SU-DHL-6 (cell line): ENCODE measurements around the gene CR1.

Source experiments
- H2AFZ ChIP-seq: fragments of 200-600 bp; sonication (generic); 2 replicates; pipeline ENCODE4 v1.6.1; 2014; ENCODE audit warnings: low read depth, mild to moderate bottlenecking, moderate library complexity, mixed read lengths, antibody characterized with exemption, low read length; ENCODE audit not compliant: severe bottlenecking
- H3F3A ChIP-seq: fragments of 200-600 bp; shearing (Covaris generic); 2 replicates; pipeline ENCODE4 v1.6.0; 2016; ENCODE audit warnings: antibody characterized with exemption, mild to moderate bottlenecking; ENCODE audit not compliant: insufficient read depth
- H3K27ac ChIP-seq: fragments of 200-600 bp; sonication (generic); 2 replicates; pipeline ENCODE4 v1.5.1; 2016; ENCODE audit warnings: low read depth, mild to moderate bottlenecking, low read length, moderate library complexity, mixed read lengths
- H3K27me3 ChIP-seq: fragments of 200-600 bp; sonication (generic), shearing (Covaris generic); 2 replicates; pipeline ENCODE4 v1.6.0; 2014; ENCODE audit warnings: mild to moderate bottlenecking, low read length
- H3K36me3 ChIP-seq: fragments of 200-600 bp; sonication (generic); 2 replicates; pipeline ENCODE4 v1.6.1; 2014; ENCODE audit warnings: mild to moderate bottlenecking, low read length, mixed read lengths
- H3K4me2 ChIP-seq: fragments of 300-600, 200-600 bp; shearing (Covaris generic), sonication (generic); 2 replicates; pipeline ENCODE4 v1.6.0; 2014; ENCODE audit warnings: low read length, low read depth, mild to moderate bottlenecking; ENCODE audit not compliant: poor library complexity, severe bottlenecking
- H3K4me3 ChIP-seq: fragments of 200-600 bp; sonication (generic); 2 replicates; pipeline ENCODE4 v1.5.1; 2014; ENCODE audit warnings: antibody characterized with exemption, low read length, mild to moderate bottlenecking, mixed read lengths; ENCODE audit not compliant: insufficient read depth, poor library complexity, severe bottlenecking
- H3K79me2 ChIP-seq: fragments of 200-600 bp; sonication (generic); 2 replicates; pipeline ENCODE4 v1.6.1; 2014; ENCODE audit warnings: mild to moderate bottlenecking, low read length, moderate library complexity; ENCODE audit not compliant: insufficient read depth
- H3K9ac ChIP-seq: fragments of 200-600 bp; sonication (generic); 2 replicates; pipeline ENCODE4 v1.7.0; 2014; ENCODE audit warnings: mild to moderate bottlenecking, low read length
- H3K9me2 ChIP-seq: fragments of 200-600 bp; sonication (generic); replicated peaks from 2 replicates; pipeline ENCODE4 v1.6.1; 2014; ENCODE audit warnings: low read length; ENCODE audit not compliant: insufficient read depth
- H3K9me3 ChIP-seq: fragments of 200-600 bp; sonication (generic); 2 replicates; pipeline ENCODE4 v1.6.1; 2014; ENCODE audit warnings: low read length, mixed read lengths; ENCODE audit not compliant: insufficient read depth
- H4K20me1 ChIP-seq: fragments of 200-600 bp; sonication (generic); 2 replicates; pipeline ENCODE4 v1.6.1; 2014; ENCODE audit warnings: low read depth, mild to moderate bottlenecking, antibody characterized with exemption, low read length, moderate library complexity, mixed read lengths
- EZH2phosphoT487 ChIP-seq: fragments of 200-600 bp; sonication (generic), shearing (Covaris generic); conservative IDR thresholded peaks from 2 replicates; pipeline ENCODE4 v1.6.1; 2018; ENCODE audit warnings: mild to moderate bottlenecking, antibody characterized with exemption, low read length, moderate library complexity, mixed read lengths
- TF ChIP-seq, protein P1 (sequence below): fragments of 200-600 bp; sonication (generic); IDR thresholded peaks from one replicate; pipeline ENCODE4 v1.5.1; 2017; ENCODE audit warnings: antibody characterized with exemption, mild to moderate bottlenecking, low read length, moderate library complexity; ENCODE audit not compliant: insufficient read depth, poor library complexity, severe bottlenecking

Gene CR1

GRCh38 chr1:207510444-207510843 lies 14.5 kb downstream of the CR1 start:
- no peak for TF ChIP-seq EZH2phosphoT487
- TF ChIP-seq, protein P1, sequence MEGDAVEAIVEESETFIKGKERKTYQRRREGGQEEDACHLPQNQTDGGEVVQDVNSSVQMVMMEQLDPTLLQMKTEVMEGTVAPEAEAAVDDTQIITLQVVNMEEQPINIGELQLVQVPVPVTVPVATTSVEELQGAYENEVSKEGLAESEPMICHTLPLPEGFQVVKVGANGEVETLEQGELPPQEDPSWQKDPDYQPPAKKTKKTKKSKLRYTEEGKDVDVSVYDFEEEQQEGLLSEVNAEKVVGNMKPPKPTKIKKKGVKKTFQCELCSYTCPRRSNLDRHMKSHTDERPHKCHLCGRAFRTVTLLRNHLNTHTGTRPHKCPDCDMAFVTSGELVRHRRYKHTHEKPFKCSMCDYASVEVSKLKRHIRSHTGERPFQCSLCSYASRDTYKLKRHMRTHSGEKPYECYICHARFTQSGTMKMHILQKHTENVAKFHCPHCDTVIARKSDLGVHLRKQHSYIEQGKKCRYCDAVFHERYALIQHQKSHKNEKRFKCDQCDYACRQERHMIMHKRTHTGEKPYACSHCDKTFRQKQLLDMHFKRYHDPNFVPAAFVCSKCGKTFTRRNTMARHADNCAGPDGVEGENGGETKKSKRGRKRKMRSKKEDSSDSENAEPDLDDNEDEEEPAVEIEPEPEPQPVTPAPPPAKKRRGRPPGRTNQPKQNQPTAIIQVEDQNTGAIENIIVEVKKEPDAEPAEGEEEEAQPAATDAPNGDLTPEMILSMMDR = no peak
- no peak overlapping the region for H2AFZ ChIP-seq
- H3K4me2 ChIP-seq = no peak overlapping the region
- H3K36me3 ChIP-seq = no peaks in the 10 kb centered on the region
- H4K20me1 ChIP-seq = no peaks in the 10 kb centered on the region
- H3K9ac ChIP-seq = no peak overlapping the region
- H3K9me3 ChIP-seq = no peaks in the 10 kb centered on the region
- no peaks in the 10 kb centered on the region for H3K79me2 ChIP-seq
- H3K27me3 ChIP-seq = no peaks in the 10 kb centered on the region
- no peaks in the 10 kb centered on the region for H3K9me2 ChIP-seq
- no peaks in the 10 kb centered on the region for H3F3A ChIP-seq
- H3K27ac ChIP-seq = no peak overlapping the region
- H3K4me3 ChIP-seq = no peak overlapping the region

- H3K27me3 ChIP-seq = no peaks in the 10 kb centered on the region
- H3K27ac ChIP-seq = no peak overlapping the region
- H3K9me2 ChIP-seq = no peaks in the 10 kb centered on the region
- H3K4me2 ChIP-seq = no peak overlapping the region
- H3K9ac ChIP-seq = no peak overlapping the region
- H3F3A ChIP-seq = no peaks in the 10 kb centered on the region
- no peak overlapping the region for H3K4me3 ChIP-seq
- no peaks in the 10 kb centered on the region for H3K36me3 ChIP-seq
- no peak for TF ChIP-seq EZH2phosphoT487
- no peak overlapping the region for H2AFZ ChIP-seq
- H4K20me1 ChIP-seq = no peaks in the 10 kb centered on the region
- no peaks in the 10 kb centered on the region for H3K79me2 ChIP-seq
- no peaks in the 10 kb centered on the region for H3K9me3 ChIP-seq
Measured at GRCh38 chr1:207514890-207515289, 18.9 kb downstream of the CR1 start.

GRCh38 chr1:207516729-207517128 lies 20.8 kb downstream of the CR1 start:
- no peaks in the 10 kb centered on the region for H3K79me2 ChIP-seq
- H3K27me3 ChIP-seq = no peaks in the 10 kb centered on the region
- H3K9ac ChIP-seq = no peak overlapping the region
- no peak overlapping the region for H3K4me3 ChIP-seq
- no peaks in the 10 kb centered on the region for H3K36me3 ChIP-seq
- no peaks in the 10 kb centered on the region for H4K20me1 ChIP-seq
- TF ChIP-seq, protein P1 = no peak
- TF ChIP-seq EZH2phosphoT487 = no peak
- no peak overlapping the region for H3K27ac ChIP-seq
- H2AFZ ChIP-seq = no peak overlapping the region
- H3K9me3 ChIP-seq = no peaks in the 10 kb centered on the region
- no peaks in the 10 kb centered on the region for H3F3A ChIP-seq
- no peak overlapping the region for H3K4me2 ChIP-seq
- H3K9me2 ChIP-seq = no peaks in the 10 kb centered on the region

GRCh38 chr1:207518608-207519236 lies 22.8 kb downstream of the CR1 start:
- no peak overlapping the region for H3K27ac ChIP-seq
- no peak overlapping the region for H3K4me2 ChIP-seq
- no peaks in the 10 kb centered on the region for H3F3A ChIP-seq
- no peaks in the 10 kb centered on the region for H3K9me2 ChIP-seq
- H3K79me2 ChIP-seq = no peaks in the 10 kb centered on the region
- no peak overlapping the region for H2AFZ ChIP-seq
- H3K9ac ChIP-seq = no peak overlapping the region
- H3K36me3 ChIP-seq = no peaks in the 10 kb centered on the region
- H4K20me1 ChIP-seq = no peaks in the 10 kb centered on the region
- no peak overlapping the region for H3K4me3 ChIP-seq
- no peaks in the 10 kb centered on the region for H3K27me3 ChIP-seq
- no peak for TF ChIP-seq EZH2phosphoT487
- TF ChIP-seq, protein P1 = no peak
- H3K9me3 ChIP-seq = no peaks in the 10 kb centered on the region
